H9 (cell line): Measurements from ENCODE around the gene ANO2. TPM values are rescaled to one million over a fixed set of nuclear protein-coding genes. Genes with fewer than 3 reads are reported as not detected.
A peak's percentile ranks its signal among the peaks of the same experiment; 100 is the strongest.

Source experiments
- DNase-seq: peaks from one replicate; pipeline ENCODE4 v3.0.0-alpha.2; 2017
- H2AFZ ChIP-seq: one replicate; pipeline ENCODE4 v1.6.1; 2013; ENCODE audit warnings: mild to moderate bottlenecking, low read length, control low read depth, moderate library complexity
- H2AK5ac ChIP-seq: 2 replicates; pipeline ENCODE4 v1.6.1; 2013; ENCODE audit warnings: low read length, control low read depth, mixed read lengths; ENCODE audit not compliant: insufficient read length
- H2BK120ac ChIP-seq: one replicate; pipeline ENCODE4 v1.6.1; 2013; ENCODE audit warnings: low read depth, mild to moderate bottlenecking, low read length, control low read depth, inconsistent platforms; ENCODE audit not compliant: poor library complexity, severe bottlenecking
- H2BK12ac ChIP-seq: 2 replicates; pipeline ENCODE4 v1.6.1; 2013; ENCODE audit warnings: low read length, control low read depth, mixed read lengths, low read depth; ENCODE audit not compliant: insufficient read length
- H2BK15ac ChIP-seq: 2 replicates; pipeline ENCODE4 v1.6.1; 2013; ENCODE audit warnings: low read depth, low read length, control low read depth
- H2BK20ac ChIP-seq: one replicate; pipeline ENCODE4 v1.6.1; 2013; ENCODE audit warnings: low read depth, mild to moderate bottlenecking, low read length, control low read depth, inconsistent platforms; ENCODE audit not compliant: poor library complexity, severe bottlenecking
- H2BK5ac ChIP-seq: 2 replicates; pipeline ENCODE4 v1.6.1; 2013; ENCODE audit warnings: low read length, control low read depth, mixed read lengths; ENCODE audit not compliant: insufficient read length
- H3K14ac ChIP-seq: 2 replicates; pipeline ENCODE4 v1.6.1; 2013; ENCODE audit warnings: low read length, control low read depth; ENCODE audit not compliant: insufficient read depth
- H3K18ac ChIP-seq: 2 replicates; pipeline ENCODE4 v1.6.1; 2013; ENCODE audit warnings: low read depth, mild to moderate bottlenecking, mixed read lengths, low read length, control low read depth; ENCODE audit not compliant: insufficient read length
- H3K23ac ChIP-seq: 2 replicates; pipeline ENCODE4 v1.6.1; 2013; ENCODE audit warnings: low read length, control low read depth, mixed read lengths, low read depth; ENCODE audit not compliant: insufficient read length
- H3K23me2 ChIP-seq: 2 replicates; pipeline ENCODE4 v1.6.1; 2013; ENCODE audit warnings: low read depth, mild to moderate bottlenecking, mixed read lengths, low read length, control low read depth; ENCODE audit not compliant: insufficient read length, poor library complexity, severe bottlenecking
- H3K27ac ChIP-seq: 2 replicates; pipeline ENCODE4 v1.5.1; 2013; ENCODE audit warnings: low read length, control low read depth, mixed read lengths, low read depth; ENCODE audit not compliant: insufficient read length
- H3K27me3 ChIP-seq: 2 replicates; pipeline ENCODE4 v1.6.1; 2013; ENCODE audit warnings: low read length, control low read depth, inconsistent platforms; ENCODE audit not compliant: insufficient read depth
- H3K4ac ChIP-seq: 2 replicates; pipeline ENCODE4 v1.6.1; 2013; ENCODE audit warnings: low read depth, mild to moderate bottlenecking, control low read depth, inconsistent platforms, low read length, moderate library complexity
- H3K4me1 ChIP-seq: 2 replicates; pipeline ENCODE4 v1.6.1; 2013; ENCODE audit warnings: low read length, control low read depth, inconsistent platforms; ENCODE audit not compliant: insufficient read depth
- H3K4me2 ChIP-seq: 2 replicates; pipeline ENCODE4 v1.6.1; 2013; ENCODE audit warnings: low read length, control low read depth, mixed read lengths; ENCODE audit not compliant: insufficient read length, insufficient read depth
- H3K56ac ChIP-seq: 2 replicates; pipeline ENCODE4 v1.6.1; 2013; ENCODE audit warnings: low read depth, mild to moderate bottlenecking, mixed read lengths, low read length, control low read depth; ENCODE audit not compliant: insufficient read length
- H3K79me1 ChIP-seq: 2 replicates; pipeline ENCODE4 v1.6.1; 2013; ENCODE audit warnings: low read depth, mild to moderate bottlenecking, moderate library complexity, low read length, control low read depth, inconsistent platforms; ENCODE audit not compliant: insufficient read depth, poor library complexity, severe bottlenecking
- H3K79me2 ChIP-seq: 2 replicates; pipeline ENCODE4 v1.6.1; 2013; ENCODE audit warnings: low read length, control low read depth, inconsistent platforms; ENCODE audit not compliant: insufficient read depth
- H3K9ac ChIP-seq: 2 replicates; pipeline ENCODE4 v1.6.1; 2013; ENCODE audit warnings: low read length, control low read depth, mixed read lengths; ENCODE audit not compliant: insufficient read length; ENCODE audit errors: extremely low read depth
- H3K9me3 ChIP-seq: one replicate; pipeline ENCODE4 v1.6.1; 2013; ENCODE audit warnings: low read depth, low read length, inconsistent platforms; ENCODE audit not compliant: control insufficient read depth
- H3T11ph ChIP-seq: one replicate; pipeline ENCODE4 v1.6.1; 2013; ENCODE audit warnings: mild to moderate bottlenecking, low read length, control low read depth, inconsistent platforms
- H4K20me1 ChIP-seq: one replicate; pipeline ENCODE4 v1.6.1; 2013; ENCODE audit not compliant: control insufficient read depth, insufficient read length, insufficient read depth
- H4K5ac ChIP-seq: 2 replicates; pipeline ENCODE4 v1.6.1; 2013; ENCODE audit warnings: low read depth, mild to moderate bottlenecking, mixed read lengths, low read length, control low read depth; ENCODE audit not compliant: insufficient read length
- H4K8ac ChIP-seq: replicated peaks from 2 replicates; pipeline ENCODE4 v1.6.1; 2013; ENCODE audit warnings: low read length, control low read depth, mixed read lengths, low read depth; ENCODE audit not compliant: insufficient read length
- H4K91ac ChIP-seq: 2 replicates; pipeline ENCODE4 v1.6.1; 2013; ENCODE audit warnings: low read depth, mild to moderate bottlenecking, moderate library complexity, mixed read lengths, low read length, control low read depth; ENCODE audit not compliant: insufficient read length
- H3K27ac Mint-ChIP-seq, 3 experiments: 2 replicates in 2 of 3; 3 replicates in 1 of 3; pipeline ENCODE4 v1.8.0; 2020 to 2021; ENCODE audit warnings: mixed read lengths in 3 of 3, mild to moderate bottlenecking in 1 of 3, moderate library complexity in 1 of 3
- H3K27me3 Mint-ChIP-seq: 2 replicates; pipeline ENCODE4 v1.8.0; 2021; ENCODE audit warnings: low read depth, mild to moderate bottlenecking, moderate library complexity, mixed read lengths
- H3K36me3 Mint-ChIP-seq, 3 experiments: 2 replicates in 2 of 3; 3 replicates in 1 of 3; pipeline ENCODE4 v1.8.0; 2020 to 2021; ENCODE audit warnings: low read depth in 3 of 3, mixed read lengths in 3 of 3; ENCODE audit not compliant: insufficient read depth in 1 of 3
- H3K4me1 Mint-ChIP-seq, 2 experiments: 2 replicates each; pipeline ENCODE4 v1.8.0; 2020; ENCODE audit warnings: mixed read lengths in 2 of 2
- H3K4me3 Mint-ChIP-seq, 2 experiments: 2 replicates in 1 of 2; 3 replicates in 1 of 2; pipeline ENCODE4 v1.8.0; 2020 to 2021; ENCODE audit warnings: mild to moderate bottlenecking in 2 of 2, mixed read lengths in 2 of 2, moderate library complexity in 1 of 2
- H3K9me3 Mint-ChIP-seq, 2 experiments: 2 replicates in 1 of 2; 3 replicates in 1 of 2; pipeline ENCODE4 v1.8.0; 2020; ENCODE audit warnings: mild to moderate bottlenecking in 2 of 2, mixed read lengths in 2 of 2, moderate library complexity in 1 of 2
- WGBS: extraction: QIAGEN DNeasy Blood & Tissue Kit; methylation state at CpG from one replicate; pipeline ENCODE4 v1.1.7; 2013; ENCODE audit warnings: missing lambda C conversion rate, low lambda C conversion rate, mixed read lengths; ENCODE audit not compliant: insufficient read length; ENCODE audit errors: extremely low coverage; 5-methylcytosine and 5-hydroxymethylcytosine counted together
- total RNA-seq: library from RNA; stranded (reverse); gene quantifications from 2 replicates; pipeline ENCODE4 v1.2.1, GENCODE V29; 2021
- TF ChIP-seq, protein P1 (sequence below): fragments of 200-600 bp; sonication (generic); conservative IDR thresholded peaks from 3 replicates; pipeline ENCODE4 v1.8.0; 2021; ENCODE audit warnings: antibody characterized with exemption, mild to moderate bottlenecking

The ANO2 gene
- total RNA-seq, 1 experiment from 2014 or later: 3.8 TPM

DNA sequence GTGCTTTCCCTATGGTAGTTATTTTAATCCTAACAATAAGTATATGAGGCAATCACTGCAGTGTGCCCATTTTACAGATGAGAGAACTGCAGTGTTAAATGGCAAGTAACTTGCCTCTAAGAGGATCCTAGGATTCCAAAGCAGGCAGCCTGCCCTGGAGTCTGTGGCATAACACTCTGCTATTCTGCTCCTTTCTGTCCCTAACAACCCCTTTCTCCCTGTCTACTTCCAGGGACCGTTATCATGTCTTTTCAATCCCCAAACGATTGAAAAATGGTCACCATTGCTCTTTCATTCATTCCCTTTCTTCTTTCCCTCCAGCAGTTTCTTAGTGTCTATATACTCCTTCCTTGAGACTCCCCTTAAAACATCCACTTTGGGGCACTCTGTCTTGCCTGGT is 1.3 kb upstream of the ANO2 start:
- Histone ChIP-seq H2BK5ac (no peak overlapping the region), H3K9ac (no peak overlapping the region), H3K23me2 (peaks cover 6% of the 10 kb centered on the region), H4K20me1 (no peaks in the 10 kb centered on the region), H3K79me2 (no peaks in the 10 kb centered on the region), H2BK120ac (no peak overlapping the region), H3K14ac (no peak overlapping the region), H4K5ac (no peak overlapping the region), H3K23ac (no peak overlapping the region), H3K27me3 (peaks cover 10% of the 10 kb centered on the region; the same call in 1 of the 2 replicates), H3K18ac (no peak overlapping the region), H2BK15ac (no peak overlapping the region), H3K9me3 (no peaks in the 10 kb centered on the region), H2AFZ (no peak overlapping the region), H3K4me2 (no peak overlapping the region), H3T11ph (no peak overlapping the region), H2BK12ac (no peak overlapping the region), H3K56ac (no peak overlapping the region), H4K8ac (no peak overlapping the region), H3K27ac (no peak overlapping the region), H3K4ac (no peak overlapping the region), H3K4me1 (no peaks in the 10 kb centered on the region), H2AK5ac (no peak overlapping the region), H3K79me1 (no peaks in the 10 kb centered on the region), H4K91ac (no peak overlapping the region), H2BK20ac (no peak overlapping the region)
- no CpG with 5 or more reads among the region's 2 CpGs for whole genome bisulfite sequencing
- TF ChIP-seq, protein P1, sequence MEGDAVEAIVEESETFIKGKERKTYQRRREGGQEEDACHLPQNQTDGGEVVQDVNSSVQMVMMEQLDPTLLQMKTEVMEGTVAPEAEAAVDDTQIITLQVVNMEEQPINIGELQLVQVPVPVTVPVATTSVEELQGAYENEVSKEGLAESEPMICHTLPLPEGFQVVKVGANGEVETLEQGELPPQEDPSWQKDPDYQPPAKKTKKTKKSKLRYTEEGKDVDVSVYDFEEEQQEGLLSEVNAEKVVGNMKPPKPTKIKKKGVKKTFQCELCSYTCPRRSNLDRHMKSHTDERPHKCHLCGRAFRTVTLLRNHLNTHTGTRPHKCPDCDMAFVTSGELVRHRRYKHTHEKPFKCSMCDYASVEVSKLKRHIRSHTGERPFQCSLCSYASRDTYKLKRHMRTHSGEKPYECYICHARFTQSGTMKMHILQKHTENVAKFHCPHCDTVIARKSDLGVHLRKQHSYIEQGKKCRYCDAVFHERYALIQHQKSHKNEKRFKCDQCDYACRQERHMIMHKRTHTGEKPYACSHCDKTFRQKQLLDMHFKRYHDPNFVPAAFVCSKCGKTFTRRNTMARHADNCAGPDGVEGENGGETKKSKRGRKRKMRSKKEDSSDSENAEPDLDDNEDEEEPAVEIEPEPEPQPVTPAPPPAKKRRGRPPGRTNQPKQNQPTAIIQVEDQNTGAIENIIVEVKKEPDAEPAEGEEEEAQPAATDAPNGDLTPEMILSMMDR: no peak
- H3K4me1 Mint-ChIP-seq: peaks cover 22 to 27% of the 10 kb centered on the region in 2 experiments
- H3K9me3 Mint-ChIP-seq: no peaks in the 10 kb centered on the region
- H3K4me3 Mint-ChIP-seq: peak overlapping the region; percentile 85 to 94; a peak in 3 of 5 replicates
- DNase-seq: no peak
- no peaks in the 10 kb centered on the region for H3K36me3 Mint-ChIP-seq
- H3K27me3 Mint-ChIP-seq: peaks cover 49% of the 10 kb centered on the region
- no peak overlapping the region for H3K27ac Mint-ChIP-seq
